ENCODE results near the gene TTYH1.
"Not testable (repeated sequence)": the region's sequence is repeated elsewhere in the genome, so short reads cannot be mapped to it uniquely, and the experiment has no call there.

The TTYH1 gene

GRCh38 chr19:54459282-54460229 is 44.3 kb downstream of the TTYH1 start:
- DNase-seq (ENCODE audit: low spot score): no peak

GRCh38 chr19:54460230-54461005 is 45.2 kb downstream of the TTYH1 start:
- DNase-seq (ENCODE audit: low spot score): no peak

- no peak for DNase-seq (ENCODE audit: low spot score)
These were observed 45.9 kb downstream of the TTYH1 start for GRCh38 chr19:54461210-54461609.

- no peak for DNase-seq (ENCODE audit: low spot score)
These were observed 46.3 kb downstream of the TTYH1 start for GRCh38 chr19:54461613-54462012.

- DNase-seq (ENCODE audit: low spot score): no peak
These were observed 46.9 kb downstream of the TTYH1 start for GRCh38 chr19:54462047-54462654.

GRCh38 chr19:54462655-54463530 is 47.6 kb downstream of the TTYH1 start:
- no peak for DNase-seq (ENCODE audit: low spot score)

GRCh38 chr19:54463531-54464043 is 48.3 kb downstream of the TTYH1 start, which contains the start of gene LENG9:
TSS of gene LENG9 (minus strand) at chr19:54463778. CDS start at chr19:54463526, 252 bp downstream.
- DNase-seq (ENCODE audit: low spot score): peak; percentile 18

GRCh38 chr19:54464044-54464629 is 48.9 kb downstream of the TTYH1 start:
- DNase-seq (ENCODE audit: low spot score): peak; percentile 54

- DNase-seq (ENCODE audit: low spot score): peak; percentile 75
These were observed 49.6 kb downstream of the TTYH1 start for GRCh38 chr19:54464630-54465425.

- no peak for DNase-seq (ENCODE audit: low spot score)
These were observed 50.3 kb downstream of the TTYH1 start for GRCh38 chr19:54465426-54466109.

- not testable (repeated sequence) for DNase-seq (ENCODE audit: low spot score)
These were observed 50.8 kb downstream of the TTYH1 start for GRCh38 chr19:54466110-54466480.

- no peak for DNase-seq (ENCODE audit: low spot score)
These were observed 54.3 kb downstream of the TTYH1 start for GRCh38 chr19:54469496-54469934.

GRCh38 chr19:54470276-54470887 is 55.1 kb downstream of the TTYH1 start:
- DNase-seq (ENCODE audit: low spot score): no peak

GRCh38 chr19:54470991-54471782 is 55.9 kb downstream of the TTYH1 start:
- DNase-seq (ENCODE audit: low spot score): no peak

GRCh38 chr19:54473071-54473891 is 58.0 kb downstream of the TTYH1 start, which contains the start of gene CDC42EP5:
TSS of gene CDC42EP5 (minus strand) at chr19:54473296. CDS start at chr19:54465547, 7,749 bp downstream.
- DNase-seq (ENCODE audit: low spot score): no peak

- DNase-seq (ENCODE audit: low spot score): no peak
These were observed 58.7 kb downstream of the TTYH1 start for GRCh38 chr19:54473892-54474372.

All from SK-N-DZ (cell line).